PFSK-1 (cell line): ENCODE data around the gene CD82.
A peak's percentile ranks its signal among the peaks of the same experiment; 100 is the strongest.

Source experiments
- FOXP2 ChIP-seq: optimal IDR thresholded peaks from 2 replicates; pipeline ENCODE3; 2011; ENCODE audit warnings: borderline replicate concordance, control low read depth, inconsistent platforms; ENCODE audit not compliant: insufficient read depth; ENCODE audit errors: extremely low read length, extremely low read depth
- POLR2AphosphoS5 ChIP-seq: IDR thresholded peaks from 2 replicates; pipeline ENCODE4 v1.6.1; 2012; ENCODE audit warnings: low read depth, mild to moderate bottlenecking, control low read depth, low read length, moderate library complexity
- SIN3A ChIP-seq: IDR thresholded peaks from 2 replicates; pipeline ENCODE4 v1.6.1; 2012; ENCODE audit warnings: mild to moderate bottlenecking, low read length, moderate library complexity, borderline replicate concordance; ENCODE audit not compliant: insufficient read depth
- TAF1 ChIP-seq: IDR thresholded peaks from 2 replicates; pipeline ENCODE4 v1.6.1; 2012; ENCODE audit warnings: low read length, control low read depth, borderline replicate concordance; ENCODE audit not compliant: insufficient read depth
- TF ChIP-seq, protein P1 (sequence below), 2 experiments: IDR thresholded peaks; 2 replicates each; pipeline versions ENCODE4 v1.6.1 to v1.8.0; 2011 to 2012; ENCODE audit warnings: low read depth in 2 of 2, low read length in 2 of 2, control low read depth in 1 of 2, inconsistent platforms in 1 of 2, mild to moderate bottlenecking in 1 of 2, moderate library complexity in 1 of 2; ENCODE audit not compliant: insufficient read depth in 1 of 2

The CD82 gene

DNA sequence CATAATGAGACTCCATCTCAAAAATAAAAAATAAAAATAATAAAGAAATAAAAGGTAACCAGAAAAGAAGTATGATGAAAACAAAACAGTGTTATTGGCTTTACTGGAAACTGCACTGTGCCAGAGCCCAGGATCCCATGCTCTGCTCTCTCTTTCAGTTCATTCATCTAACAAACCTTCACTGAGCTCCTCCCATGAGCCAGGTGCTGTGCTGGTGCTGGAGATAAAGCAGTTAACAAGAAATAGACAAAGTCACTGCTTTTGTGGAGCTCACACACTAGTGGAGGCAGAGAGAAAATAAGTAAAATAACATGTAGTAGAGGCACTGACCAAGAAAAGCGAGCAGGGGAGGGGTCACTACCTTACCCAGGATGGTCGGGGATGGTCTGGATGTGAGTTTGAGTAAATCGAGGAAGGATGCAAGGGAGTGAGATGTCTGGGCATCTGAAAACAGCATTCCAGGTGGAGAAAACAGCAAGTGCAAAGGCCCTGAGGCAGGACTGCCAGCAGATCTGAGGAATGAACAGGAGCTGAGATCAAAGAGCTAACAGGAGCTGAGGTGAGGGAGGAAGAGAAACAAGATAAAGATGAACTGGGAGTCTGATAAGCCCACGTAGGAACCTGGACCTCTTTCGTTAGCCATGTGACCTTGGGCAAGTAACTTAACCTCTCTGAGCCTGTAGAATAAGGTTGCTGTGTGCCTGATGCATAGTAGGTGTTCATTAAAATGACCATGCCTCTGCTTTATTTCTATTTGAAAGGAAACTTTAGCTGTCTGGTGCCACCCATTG lies 31.3 kb upstream of the CD82 start:
- TF ChIP-seq, protein P1, sequence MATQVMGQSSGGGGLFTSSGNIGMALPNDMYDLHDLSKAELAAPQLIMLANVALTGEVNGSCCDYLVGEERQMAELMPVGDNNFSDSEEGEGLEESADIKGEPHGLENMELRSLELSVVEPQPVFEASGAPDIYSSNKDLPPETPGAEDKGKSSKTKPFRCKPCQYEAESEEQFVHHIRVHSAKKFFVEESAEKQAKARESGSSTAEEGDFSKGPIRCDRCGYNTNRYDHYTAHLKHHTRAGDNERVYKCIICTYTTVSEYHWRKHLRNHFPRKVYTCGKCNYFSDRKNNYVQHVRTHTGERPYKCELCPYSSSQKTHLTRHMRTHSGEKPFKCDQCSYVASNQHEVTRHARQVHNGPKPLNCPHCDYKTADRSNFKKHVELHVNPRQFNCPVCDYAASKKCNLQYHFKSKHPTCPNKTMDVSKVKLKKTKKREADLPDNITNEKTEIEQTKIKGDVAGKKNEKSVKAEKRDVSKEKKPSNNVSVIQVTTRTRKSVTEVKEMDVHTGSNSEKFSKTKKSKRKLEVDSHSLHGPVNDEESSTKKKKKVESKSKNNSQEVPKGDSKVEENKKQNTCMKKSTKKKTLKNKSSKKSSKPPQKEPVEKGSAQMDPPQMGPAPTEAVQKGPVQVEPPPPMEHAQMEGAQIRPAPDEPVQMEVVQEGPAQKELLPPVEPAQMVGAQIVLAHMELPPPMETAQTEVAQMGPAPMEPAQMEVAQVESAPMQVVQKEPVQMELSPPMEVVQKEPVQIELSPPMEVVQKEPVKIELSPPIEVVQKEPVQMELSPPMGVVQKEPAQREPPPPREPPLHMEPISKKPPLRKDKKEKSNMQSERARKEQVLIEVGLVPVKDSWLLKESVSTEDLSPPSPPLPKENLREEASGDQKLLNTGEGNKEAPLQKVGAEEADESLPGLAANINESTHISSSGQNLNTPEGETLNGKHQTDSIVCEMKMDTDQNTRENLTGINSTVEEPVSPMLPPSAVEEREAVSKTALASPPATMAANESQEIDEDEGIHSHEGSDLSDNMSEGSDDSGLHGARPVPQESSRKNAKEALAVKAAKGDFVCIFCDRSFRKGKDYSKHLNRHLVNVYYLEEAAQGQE (IDR thresholded peaks at IDR 0.05; ENCODE audit: insufficient read depth in 1 of 2, low read depth in 2 of 2, low read length in 2 of 2) = no peak
- no peak for TF ChIP-seq SIN3A
- no peak for TF ChIP-seq FOXP2
- TF ChIP-seq TAF1 = no peak
- no peak for TF ChIP-seq POLR2AphosphoS5

- TF ChIP-seq POLR2AphosphoS5 = no peak
- TF ChIP-seq SIN3A = no peak
These were observed 30.1 kb upstream of the CD82 start for GRCh38 chr11:44535191-44535980.

GRCh38 chr11:44536788-44537516 lies 28.5 kb upstream of the CD82 start:
- no peak for TF ChIP-seq FOXP2
- TF ChIP-seq, protein P1 (IDR thresholded peaks at IDR 0.05; ENCODE audit: insufficient read depth in 1 of 2, low read depth in 2 of 2, low read length in 2 of 2) = no peak
- TF ChIP-seq TAF1 = no peak
- no peak for TF ChIP-seq POLR2AphosphoS5
- no peak for TF ChIP-seq SIN3A

DNA sequence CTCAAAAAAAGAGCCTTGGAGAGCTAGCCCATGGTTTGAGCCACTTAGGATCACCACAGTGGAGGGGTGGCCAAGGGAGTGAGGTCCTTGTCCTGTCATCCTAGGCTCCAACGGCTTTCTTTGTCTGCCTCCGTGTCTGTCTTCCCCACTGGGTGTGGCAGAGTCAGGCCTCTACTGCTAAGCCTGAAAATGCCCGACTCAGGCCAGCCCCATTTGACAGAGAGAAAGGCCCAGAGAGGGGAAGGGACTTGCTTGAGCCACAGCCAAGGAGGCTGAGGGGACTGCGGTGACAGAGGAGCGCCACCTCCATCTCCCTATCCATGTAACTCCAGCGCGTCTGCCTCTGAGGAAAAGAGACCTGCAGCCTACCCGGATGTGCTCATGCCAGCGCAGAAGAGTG lies 27.8 kb upstream of the CD82 start:
- TF ChIP-seq TAF1 (no peak), FOXP2 (no peak), POLR2AphosphoS5 (no peak), SIN3A (no peak)
- TF ChIP-seq, protein P1 (IDR thresholded peaks at IDR 0.05; ENCODE audit: insufficient read depth in 1 of 2, low read depth in 2 of 2, low read length in 2 of 2) = no peak

- TF ChIP-seq TAF1 (no peak), SIN3A (no peak), FOXP2 (peak; percentile 17), POLR2AphosphoS5 (no peak)
- TF ChIP-seq, protein P1 (IDR thresholded peaks at IDR 0.05; ENCODE audit: insufficient read depth in 1 of 2, low read depth in 2 of 2, low read length in 2 of 2) = peak in 1 of 2 experiments; percentile 50; a peak in 1 of 4 replicates
These were observed 26.9 kb upstream of the CD82 start for GRCh38 chr11:44538375-44539054.
